ENCODE data around the gene PTPN21.

GRCh38 chr14:88604212-88604611 lies 49.4 kb upstream of the PTPN21 start:
- TF ChIP-seq CTCF (IDR thresholded peaks at IDR 0.05) (no peak), POLR2AphosphoS5 (IDR thresholded peaks at IDR 0.05) (no peak)
